Central memory CD8-positive, alpha-beta T cell (primary cell): Measurements from ENCODE around the gene CRISPLD2.
A peak's percentile ranks its signal among the peaks of the same experiment; 100 is the strongest.

Experiments
- ATAC-seq: fragments of 150-1000 bp; cut with Tn5 transposase; replicated peaks from 2 replicates; pipeline ENCODE4 v1.10.0; 2022; ENCODE audit warnings: mild to moderate bottlenecking, moderate FRiP score, moderate number of reproducible peaks; ENCODE audit not compliant: poor library complexity, severe bottlenecking; ENCODE audit errors: extremely low read depth
- DNase-seq, 2 donors: peaks; one replicate each; pipeline ENCODE4 v3.0.0; 2021; ENCODE audit warnings: low spot score in 2 of 2
- H3K27ac Mint-ChIP-seq: one replicate; pipeline ENCODE4 v1.8.0; 2022; ENCODE audit warnings: low read depth, mild to moderate bottlenecking, moderate library complexity, mixed read lengths
- H3K27me3 Mint-ChIP-seq: one replicate; pipeline ENCODE4 v1.8.0; 2022; ENCODE audit warnings: mixed read lengths
- H3K36me3 Mint-ChIP-seq: one replicate; pipeline ENCODE4 v1.8.0; 2022; ENCODE audit warnings: mild to moderate bottlenecking, moderate library complexity, mixed read lengths; ENCODE audit not compliant: insufficient read depth
- H3K4me1 Mint-ChIP-seq: one replicate; pipeline ENCODE4 v1.8.0; 2022; ENCODE audit warnings: mixed read lengths
- H3K4me3 Mint-ChIP-seq: one replicate; pipeline ENCODE4 v1.8.0; 2022; ENCODE audit warnings: mild to moderate bottlenecking, moderate library complexity, mixed read lengths
- H3K9me3 Mint-ChIP-seq: one replicate; pipeline ENCODE4 v1.8.0; 2022; ENCODE audit warnings: mixed read lengths

Gene CRISPLD2

GRCh38 chr16:84925773-84926372, 106.1 kb downstream of the CRISPLD2 start:
- Mint-ChIP-seq H3K4me1 (peaks cover 5% of the 10 kb centered on the region), H3K27me3 (peaks cover 10% of the 10 kb centered on the region)
- ATAC-seq = no peak

GRCh38 chr16:84926462-84926861, 106.7 kb downstream of the CRISPLD2 start:
- Mint-ChIP-seq H3K36me3 (peaks cover 2% of the 10 kb centered on the region), H3K9me3 (no peaks in the 10 kb centered on the region), H3K4me3 (no peak overlapping the region), H3K4me1 (peaks cover 5% of the 10 kb centered on the region), H3K27ac (no peak overlapping the region), H3K27me3 (peaks cover 10% of the 10 kb centered on the region)
- DNase-seq (no peak), ATAC-seq (no peak)

More at GRCh38 chr16:84925773-84926372, 106.1 kb downstream of the CRISPLD2 start:
- DNase-seq = no peak
- Mint-ChIP-seq H3K27ac (no peak overlapping the region), H3K36me3 (peaks cover 2% of the 10 kb centered on the region), H3K4me3 (no peak overlapping the region), H3K9me3 (no peaks in the 10 kb centered on the region)

GRCh38 chr16:84927621-84928591, 108.1 kb downstream of the CRISPLD2 start:
- no peak for DNase-seq

GRCh38 chr16:84928679-84929420, 109.1 kb downstream of the CRISPLD2 start:
- H3K4me3 Mint-ChIP-seq = no peak overlapping the region
- peaks cover 10% of the 10 kb centered on the region for H3K27me3 Mint-ChIP-seq
- H3K27ac Mint-ChIP-seq = peak overlapping the region; percentile 49
- H3K36me3 Mint-ChIP-seq = peaks cover 2% of the 10 kb centered on the region
- DNase-seq (no peak), ATAC-seq (no peak)
- peaks cover 5% of the 10 kb centered on the region for H3K4me1 Mint-ChIP-seq
- H3K9me3 Mint-ChIP-seq = no peaks in the 10 kb centered on the region

More at GRCh38 chr16:84927621-84928591, 108.1 kb downstream of the CRISPLD2 start:
- H3K4me1 Mint-ChIP-seq = peaks cover 5% of the 10 kb centered on the region
- no peak for ATAC-seq
- H3K9me3 Mint-ChIP-seq = no peaks in the 10 kb centered on the region
- peaks cover 2% of the 10 kb centered on the region for H3K36me3 Mint-ChIP-seq
- no peak overlapping the region for H3K4me3 Mint-ChIP-seq
- peaks cover 10% of the 10 kb centered on the region for H3K27me3 Mint-ChIP-seq
- no peak overlapping the region for H3K27ac Mint-ChIP-seq

- H3K27ac Mint-ChIP-seq = peak overlapping the region; percentile 49
- H3K4me1 Mint-ChIP-seq = peaks cover 5% of the 10 kb centered on the region
- DNase-seq = no peak
- H3K4me3 Mint-ChIP-seq = no peak overlapping the region
- peaks cover 2% of the 10 kb centered on the region for H3K36me3 Mint-ChIP-seq
- H3K9me3 Mint-ChIP-seq = no peaks in the 10 kb centered on the region
- ATAC-seq = no peak
- H3K27me3 Mint-ChIP-seq = peaks cover 4% of the 10 kb centered on the region
Measured at GRCh38 chr16:84929421-84930297, 109.9 kb downstream of the CRISPLD2 start.

- ATAC-seq (peak; percentile 46), DNase-seq (peak in 1 of 2 donors; percentile 12)
- no peaks in the 10 kb centered on the region for H3K9me3 Mint-ChIP-seq
- H3K4me1 Mint-ChIP-seq = peaks cover 5% of the 10 kb centered on the region
- peaks cover 2% of the 10 kb centered on the region for H3K36me3 Mint-ChIP-seq
- H3K27me3 Mint-ChIP-seq = no peaks in the 10 kb centered on the region
- no peak overlapping the region for H3K4me3 Mint-ChIP-seq
- H3K27ac Mint-ChIP-seq = peak overlapping the region; percentile 49
Measured at GRCh38 chr16:84930298-84931106, 110.7 kb downstream of the CRISPLD2 start.

- peak overlapping the region; percentile 49 for H3K27ac Mint-ChIP-seq
- no peak for ATAC-seq
Measured at GRCh38 chr16:84931107-84931494, 111.3 kb downstream of the CRISPLD2 start.

GRCh38 chr16:84931506-84931905, 111.7 kb downstream of the CRISPLD2 start:
- Mint-ChIP-seq H3K27me3 (no peaks in the 10 kb centered on the region), H3K27ac (peak overlapping the region; percentile 49), H3K9me3 (no peaks in the 10 kb centered on the region), H3K4me1 (peaks cover 5% of the 10 kb centered on the region), H3K4me3 (no peak overlapping the region), H3K36me3 (peaks cover 2% of the 10 kb centered on the region)
- DNase-seq (no peak), ATAC-seq (no peak)

More at GRCh38 chr16:84931107-84931494, 111.3 kb downstream of the CRISPLD2 start:
- Mint-ChIP-seq H3K27me3 (no peaks in the 10 kb centered on the region), H3K36me3 (peaks cover 2% of the 10 kb centered on the region), H3K9me3 (no peaks in the 10 kb centered on the region), H3K4me3 (no peak overlapping the region), H3K4me1 (peaks cover 5% of the 10 kb centered on the region)
- DNase-seq = no peak

- DNase-seq (no peak), ATAC-seq (no peak)
- Mint-ChIP-seq H3K4me1 (peaks cover 5% of the 10 kb centered on the region), H3K9me3 (no peaks in the 10 kb centered on the region), H3K27ac (no peak overlapping the region), H3K36me3 (peaks cover 2% of the 10 kb centered on the region), H3K4me3 (no peak overlapping the region), H3K27me3 (peaks cover 5% of the 10 kb centered on the region)
Measured at GRCh38 chr16:84932681-84933080, 112.9 kb downstream of the CRISPLD2 start.

- no peak overlapping the region for H3K4me3 Mint-ChIP-seq
- H3K27me3 Mint-ChIP-seq = peaks cover 11% of the 10 kb centered on the region
- no peak overlapping the region for H3K27ac Mint-ChIP-seq
- peaks cover 5% of the 10 kb centered on the region for H3K4me1 Mint-ChIP-seq
- H3K36me3 Mint-ChIP-seq = peaks cover 2% of the 10 kb centered on the region
- no peaks in the 10 kb centered on the region for H3K9me3 Mint-ChIP-seq
- ATAC-seq (no peak), DNase-seq (no peak)
Measured at GRCh38 chr16:84933774-84934631, 114.2 kb downstream of the CRISPLD2 start.
